Psoas muscle (tissue), 8 donors: ENCODE data around the gene LEMD3. TPM values are rescaled to one million over a fixed set of nuclear protein-coding genes. Genes with fewer than 3 reads are reported as not detected.

ENCODE experiments used
- ATAC-seq, 4 donors: fragments of 200-7000 bp; cut with Tn5 transposase; one replicate each; pipeline ENCODE4 v1.9.1; 2020; ENCODE audit warnings: moderate library complexity in 3 of 4, mild to moderate bottlenecking in 2 of 4
- DNase-seq, 2 donors: peaks; one replicate each; pipeline ENCODE4 v3.0.0-alpha.2; 2020
- H3K27ac ChIP-seq: fragments of 200-600 bp; one replicate; pipeline ENCODE4 v1.8.0; 2022
- H3K27me3 ChIP-seq, 3 donors: fragments of 200-600 bp in 1 of 3; one replicate each; pipeline versions ENCODE4 v1.6.1 to v1.8.0; 2013 to 2022; ENCODE audit warnings: low read length in 2 of 3, mild to moderate bottlenecking in 2 of 3, moderate library complexity in 1 of 3; ENCODE audit not compliant: insufficient read depth in 3 of 3
- H3K36me3 ChIP-seq, 2 donors: fragments of 200-600 bp in 1 of 2; one replicate each; pipeline versions ENCODE4 v1.6.1 to v1.8.0; 2013 to 2022; ENCODE audit warnings: low read depth in 1 of 2, mild to moderate bottlenecking in 1 of 2, moderate library complexity in 1 of 2; ENCODE audit not compliant: insufficient read depth in 1 of 2
- H3K4me1 ChIP-seq: fragments of 200-600 bp; one replicate; pipeline ENCODE4 v1.8.0; 2022
- H3K4me3 ChIP-seq: fragments of 200-600 bp; one replicate; pipeline ENCODE4 v1.8.0; 2022; ENCODE audit warnings: mild to moderate bottlenecking
- H3K9me3 ChIP-seq: fragments of 200-600 bp; one replicate; pipeline ENCODE4 v1.8.0; 2022
- WGBS, 3 donors: extraction: QIAGEN DNeasy Blood & Tissue Kit; methylation state at CpG; one replicate each; pipeline versions ENCODE4 v1.1.6 to v1.1.7; 2013; 5-methylcytosine and 5-hydroxymethylcytosine counted together
- intact Hi-C, 2 donors: fragments of 100-400 bp; cut with DNase I; formaldehyde crosslinking; loops; one replicate each; pipeline versions ENCODE4 v1.11.0 to v1.14.2; 2022
- polyA plus RNA-seq, 3 donors: library from polyadenylated mRNA; stranded (reverse); fragments of 200-250 nt; gene quantifications; one replicate each; pipeline ENCODE4 v1.2.3, GENCODE V29; 2013
- total RNA-seq, 4 donors: library from RNA; stranded (reverse); fragmentation: NEBNext Ultra II Directional in 2 of 4; extraction: Animal tissue kit (Norgen Biotek cat#: 25700) in 2 of 4; gene quantifications; one replicate each; pipeline versions ENCODE4 v1.2.1 to v1.2.4, GENCODE V29; 2021 to 2023
- TF ChIP-seq, protein P1 (sequence below): fragments of 200-600 bp; IDR thresholded peaks from one replicate; pipeline ENCODE4 v1.8.0; 2022; ENCODE audit warnings: antibody characterized with exemption
- donor health status: healthy with polysubstance abuse.
- donor health status: DM: no; HTN: no; CAD: no; lungs with moderate emphysema.
- donor health status: Bipolar disorder and iron deficiency.
- donor health status: healthy.
- donor health status: DM: yes; HTN: yes; CAD: no.
- donor health status: DM: no; HTN: no; CAD: no.
- donor health status: DM: no; HTN: no; CAD: no.
- donor health status: DM: yes; HTN: yes; CAD: no.

The LEMD3 gene
- total and polyA plus RNA-seq, 7 donors, result 5.4 to 17.1 (median 10.4) TPM

DNA sequence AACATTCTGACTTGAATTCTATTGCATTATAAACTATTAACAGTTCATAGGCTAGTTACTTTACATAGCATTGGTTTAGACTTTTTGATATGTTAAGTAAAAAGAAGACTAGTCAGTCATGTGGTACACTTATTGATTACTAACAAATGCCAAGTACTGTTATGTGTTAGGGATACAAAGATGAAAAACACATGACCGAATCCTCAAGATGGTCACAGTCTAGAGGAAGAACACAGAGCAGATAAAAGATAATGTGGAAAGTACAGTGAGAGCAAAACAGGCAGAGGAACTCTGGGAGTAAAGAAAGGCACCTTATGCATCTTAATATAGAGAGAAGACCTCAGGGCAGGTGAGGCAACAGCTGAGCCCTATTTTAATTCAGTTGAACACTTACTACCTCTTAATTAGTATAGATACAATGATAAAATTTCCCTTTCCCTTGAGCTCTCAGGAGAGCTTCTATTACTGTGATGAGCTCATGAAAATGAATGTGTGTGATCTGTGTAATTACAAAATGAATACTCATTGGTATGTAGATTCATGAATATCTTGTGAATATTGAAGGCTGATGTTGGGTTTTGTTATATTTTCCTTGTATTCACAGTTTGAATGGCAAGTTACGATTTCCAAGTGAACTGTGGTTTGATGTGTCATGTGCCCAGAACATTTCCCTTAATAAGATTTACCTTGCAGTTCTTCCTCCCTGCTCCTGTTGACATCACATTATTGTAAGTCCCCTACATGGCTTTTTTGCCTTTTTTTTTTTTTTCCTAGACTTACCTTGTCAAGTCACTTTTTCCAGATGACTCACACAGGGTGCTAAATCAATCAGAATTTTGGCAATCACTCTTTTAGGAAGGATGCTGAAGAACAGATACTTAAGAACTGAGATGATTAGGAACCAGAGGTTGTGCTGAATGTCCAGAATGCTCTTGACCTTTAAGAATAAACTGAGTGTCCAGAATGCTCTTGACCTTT is 79.6 kb downstream of the LEMD3 start:
- intact Hi-C loops, result no loop called here
- 96 to 99% (median 96%) methylated on average over 2 of the region's 2 CpGs for WGBS, 3 donors
- H3K36me3 ChIP-seq, result peaks cover 0 to 28% of the 10 kb centered on the region in 2 donors

DNA sequence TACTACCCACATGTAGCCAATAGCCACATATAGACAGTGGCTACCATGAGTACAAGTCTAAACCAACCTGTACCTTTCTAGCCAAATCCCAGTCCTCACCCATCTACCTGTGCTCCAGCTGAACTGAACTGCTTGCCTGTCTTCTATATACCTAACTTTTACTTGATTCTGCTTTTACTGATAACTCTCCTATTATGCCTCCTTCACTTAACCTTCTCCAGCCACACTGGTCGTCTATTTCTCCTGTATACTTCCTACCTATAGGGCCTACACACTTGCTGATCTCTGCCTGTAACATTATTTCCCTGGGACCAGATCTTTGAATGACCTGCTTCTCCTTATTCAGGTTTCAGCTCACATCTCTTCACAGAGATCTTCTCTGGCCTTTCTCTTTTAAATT is 83.1 kb downstream of the LEMD3 start:
- no peak overlapping the region for H3K4me3 ChIP-seq
- H3K9me3 ChIP-seq, result no peaks in the 10 kb centered on the region
- H3K27ac ChIP-seq, result no peak overlapping the region
- no peaks in the 10 kb centered on the region for H3K27me3 ChIP-seq
- intact Hi-C loops, result no loop called here
- ATAC-seq, result no peak
- WGBS, 3 donors, result 62 to 79% (median 74%) methylated on average over 1 of the region's 1 CpG
- peaks cover 0 to 5% of the 10 kb centered on the region in 2 donors for H3K36me3 ChIP-seq
- TF ChIP-seq, protein P1, sequence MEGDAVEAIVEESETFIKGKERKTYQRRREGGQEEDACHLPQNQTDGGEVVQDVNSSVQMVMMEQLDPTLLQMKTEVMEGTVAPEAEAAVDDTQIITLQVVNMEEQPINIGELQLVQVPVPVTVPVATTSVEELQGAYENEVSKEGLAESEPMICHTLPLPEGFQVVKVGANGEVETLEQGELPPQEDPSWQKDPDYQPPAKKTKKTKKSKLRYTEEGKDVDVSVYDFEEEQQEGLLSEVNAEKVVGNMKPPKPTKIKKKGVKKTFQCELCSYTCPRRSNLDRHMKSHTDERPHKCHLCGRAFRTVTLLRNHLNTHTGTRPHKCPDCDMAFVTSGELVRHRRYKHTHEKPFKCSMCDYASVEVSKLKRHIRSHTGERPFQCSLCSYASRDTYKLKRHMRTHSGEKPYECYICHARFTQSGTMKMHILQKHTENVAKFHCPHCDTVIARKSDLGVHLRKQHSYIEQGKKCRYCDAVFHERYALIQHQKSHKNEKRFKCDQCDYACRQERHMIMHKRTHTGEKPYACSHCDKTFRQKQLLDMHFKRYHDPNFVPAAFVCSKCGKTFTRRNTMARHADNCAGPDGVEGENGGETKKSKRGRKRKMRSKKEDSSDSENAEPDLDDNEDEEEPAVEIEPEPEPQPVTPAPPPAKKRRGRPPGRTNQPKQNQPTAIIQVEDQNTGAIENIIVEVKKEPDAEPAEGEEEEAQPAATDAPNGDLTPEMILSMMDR, result no peak
- no peak for DNase-seq
- H3K4me1 ChIP-seq, result no peaks in the 10 kb centered on the region

More for the DNA sequence above, 79.6 kb downstream of the LEMD3 start:
- Histone ChIP-seq H3K4me3 (no peak overlapping the region), H3K4me1 (no peaks in the 10 kb centered on the region), H3K9me3 (no peaks in the 10 kb centered on the region), H3K27ac (no peak overlapping the region), H3K27me3 (no peaks in the 10 kb centered on the region)
- ATAC-seq, result no peak
- TF ChIP-seq, protein P1, result no peak
- DNase-seq, result no peak

DNA sequence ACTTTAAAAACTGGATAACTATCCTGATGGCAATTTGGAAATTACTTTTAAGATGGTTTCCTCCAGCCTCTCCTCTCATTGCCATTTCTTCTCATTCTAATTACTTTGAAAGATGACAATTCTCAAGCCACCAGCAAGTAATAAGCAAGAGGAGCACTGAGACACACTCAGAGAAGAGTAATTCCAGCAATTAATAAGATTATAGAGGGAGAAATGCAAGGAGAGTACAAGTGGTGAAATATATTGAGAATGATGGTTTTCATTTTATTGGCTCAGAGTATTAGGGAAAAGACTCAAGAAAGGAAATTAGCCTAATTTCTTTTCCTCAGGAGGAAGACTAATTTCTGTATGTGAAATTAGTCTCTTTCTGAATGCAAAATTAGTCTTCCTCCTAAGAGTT is 88.6 kb downstream of the LEMD3 start:
- TF ChIP-seq, protein P1, result no peak
- Histone ChIP-seq H3K27me3 (no peaks in the 10 kb centered on the region), H3K4me3 (no peak overlapping the region), H3K9me3 (no peaks in the 10 kb centered on the region), H3K36me3 (no peaks in the 10 kb centered on the region), H3K27ac (no peak overlapping the region), H3K4me1 (no peaks in the 10 kb centered on the region)
- no peak for DNase-seq
- ATAC-seq, result no peak
- intact Hi-C loops, result no loop called here

DNA sequence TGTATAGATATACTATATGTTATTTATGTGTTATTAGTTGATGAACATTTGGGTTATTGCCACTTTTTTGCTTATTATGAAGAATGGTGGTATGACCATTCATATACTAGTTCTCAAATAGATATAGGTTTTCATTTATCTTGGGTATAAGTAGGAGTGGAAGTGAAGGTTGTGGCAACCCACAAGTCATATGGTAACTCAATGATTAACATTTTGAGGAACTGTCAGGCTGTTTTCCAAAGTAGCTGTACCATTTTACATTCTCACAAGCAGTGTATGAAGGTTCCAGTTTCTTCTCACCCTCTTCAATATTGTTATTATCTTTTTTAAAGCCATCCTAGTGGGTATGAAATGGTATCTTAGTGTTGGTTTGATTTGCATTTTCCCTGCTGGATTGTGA is 90.1 kb downstream of the LEMD3 start:
- Histone ChIP-seq H3K9me3 (no peaks in the 10 kb centered on the region), H3K27me3 (no peaks in the 10 kb centered on the region), H3K36me3 (no peaks in the 10 kb centered on the region), H3K4me3 (no peak overlapping the region), H3K27ac (no peak overlapping the region), H3K4me1 (no peaks in the 10 kb centered on the region)
- TF ChIP-seq, protein P1, result no peak
- no peak for DNase-seq
- ATAC-seq, result no peak
- intact Hi-C loops, result no loop called here
